ENCODE data around the gene ATP1A2.

ATP1A2 gene

GRCh38 chr1:160069460-160070231 lies 45.9 kb upstream of the ATP1A2 start, which contains the start of gene KCNJ10:
Gene KCNJ10 (minus strand): TSS chr1:160070160. CDS start chr1:160042532, 27,628 bp downstream.
- Histone ChIP-seq H3K9me2 (replicated peaks; ENCODE audit: control insufficient read depth, low read length) (no peaks in the 10 kb centered on the region), H3K27me3 (ENCODE audit: control insufficient read depth, low read length) (peaks cover 35% of the 10 kb centered on the region)

GRCh38 chr1:160070243-160071163 lies 45.1 kb upstream of the ATP1A2 start:
- H4K20me1 ChIP-seq (ENCODE audit: control insufficient read depth, insufficient read depth, low read depth, low read length), result no peaks in the 10 kb centered on the region
- peak overlapping the region; percentile 85 for H3K4me2 ChIP-seq (ENCODE audit: low read length)
- no peaks in the 10 kb centered on the region for H3F3A ChIP-seq (ENCODE audit: control insufficient read depth, insufficient read depth)
- no peak overlapping the region for H3K27ac ChIP-seq (ENCODE audit: low read depth, low read length)
- H3K27me3 ChIP-seq (ENCODE audit: control insufficient read depth, low read length), result peaks cover 32% of the 10 kb centered on the region
- TF ChIP-seq CTCF (IDR thresholded peaks at IDR 0.05; ENCODE audit: low read depth, low read length, poor library complexity, severe bottlenecking), result no peak
- TF ChIP-seq EZH2phosphoT487 (IDR thresholded peaks at IDR 0.05; ENCODE audit: borderline replicate concordance, low read length), result no peak
- H3K4me3 ChIP-seq (ENCODE audit: low read length), result peak overlapping the region; percentile 66
- H3K9me2 ChIP-seq (replicated peaks; ENCODE audit: control insufficient read depth, low read length), result no peaks in the 10 kb centered on the region
- H3K4me1 ChIP-seq (ENCODE audit: control insufficient read depth, low read length), result peaks cover 15% of the 10 kb centered on the region
- no peaks in the 10 kb centered on the region for H3K36me3 ChIP-seq (ENCODE audit: control insufficient read depth, low read length)
- H3K79me2 ChIP-seq (ENCODE audit: control insufficient read depth, low read length), result no peaks in the 10 kb centered on the region
- no peaks in the 10 kb centered on the region for H3K9me3 ChIP-seq (ENCODE audit: control insufficient read depth, insufficient read depth, low read length)

More at GRCh38 chr1:160069460-160070231, 45.9 kb upstream of the ATP1A2 start, which contains the start of gene KCNJ10:
- peak within 1 kb of the TSS; percentile 85 for H3K4me2 ChIP-seq (ENCODE audit: low read length)
- H3K4me3 ChIP-seq (ENCODE audit: low read length), result peak within 1 kb of the TSS; percentile 66
- TF ChIP-seq CTCF (IDR thresholded peaks at IDR 0.05; ENCODE audit: low read depth, low read length, poor library complexity, severe bottlenecking) (no peak), EZH2phosphoT487 (IDR thresholded peaks at IDR 0.05; ENCODE audit: borderline replicate concordance, low read length) (no peak)
- no peaks in the 10 kb centered on the region for H3K79me2 ChIP-seq (ENCODE audit: control insufficient read depth, low read length)
- no peak within 1 kb of the TSS for H3K27ac ChIP-seq (ENCODE audit: low read depth, low read length)
- H4K20me1 ChIP-seq (ENCODE audit: control insufficient read depth, insufficient read depth, low read depth, low read length), result no peaks in the 10 kb centered on the region
- no peaks in the 10 kb centered on the region for H3K9me3 ChIP-seq (ENCODE audit: control insufficient read depth, insufficient read depth, low read length)
- H3F3A ChIP-seq (ENCODE audit: control insufficient read depth, insufficient read depth), result no peaks in the 10 kb centered on the region
- H3K36me3 ChIP-seq (ENCODE audit: control insufficient read depth, low read length), result no peaks in the 10 kb centered on the region
- H3K4me1 ChIP-seq (ENCODE audit: control insufficient read depth, low read length), result peaks cover 15% of the 10 kb centered on the region

GRCh38 chr1:160071289-160071688 lies 44.3 kb upstream of the ATP1A2 start:
- Histone ChIP-seq H3K27me3 (ENCODE audit: control insufficient read depth, low read length) (peaks cover 27% of the 10 kb centered on the region), H3K4me3 (ENCODE audit: low read length) (no peak overlapping the region), H3K79me2 (ENCODE audit: control insufficient read depth, low read length) (no peaks in the 10 kb centered on the region), H3K27ac (ENCODE audit: low read depth, low read length) (no peak overlapping the region), H3K36me3 (ENCODE audit: control insufficient read depth, low read length) (no peaks in the 10 kb centered on the region), H3K9me3 (ENCODE audit: control insufficient read depth, insufficient read depth, low read length) (no peaks in the 10 kb centered on the region), H3K4me1 (ENCODE audit: control insufficient read depth, low read length) (peaks cover 15% of the 10 kb centered on the region), H3K9me2 (replicated peaks; ENCODE audit: control insufficient read depth, low read length) (no peaks in the 10 kb centered on the region), H3F3A (ENCODE audit: control insufficient read depth, insufficient read depth) (no peaks in the 10 kb centered on the region), H4K20me1 (ENCODE audit: control insufficient read depth, insufficient read depth, low read depth, low read length) (no peaks in the 10 kb centered on the region), H3K4me2 (ENCODE audit: low read length) (no peak overlapping the region)
- TF ChIP-seq EZH2phosphoT487 (IDR thresholded peaks at IDR 0.05; ENCODE audit: borderline replicate concordance, low read length) (no peak), CTCF (IDR thresholded peaks at IDR 0.05; ENCODE audit: low read depth, low read length, poor library complexity, severe bottlenecking) (no peak)
